Neural progenitor cell (in vitro differentiated cells): ENCODE measurements around the gene PPP4R1.

Experiments
- EZH2 ChIP-seq: fragments of 200-600 bp; sonication (generic); IDR thresholded peaks from 2 replicates; pipeline ENCODE4 v1.6.1; 2017; ENCODE audit warnings: antibody characterized with exemption, mild to moderate bottlenecking, moderate library complexity
- EZH2phosphoT487 ChIP-seq: fragments of 200-600 bp; sonication (generic); IDR thresholded peaks from 2 replicates; pipeline ENCODE4 v1.6.1; 2017; ENCODE audit warnings: antibody characterized with exemption
- TF ChIP-seq, protein P1 (sequence below): fragments of 200-600 bp; sonication (generic); IDR thresholded peaks from 2 replicates; pipeline ENCODE4 v1.5.1; 2017; ENCODE audit warnings: antibody characterized with exemption, mild to moderate bottlenecking

DNA sequence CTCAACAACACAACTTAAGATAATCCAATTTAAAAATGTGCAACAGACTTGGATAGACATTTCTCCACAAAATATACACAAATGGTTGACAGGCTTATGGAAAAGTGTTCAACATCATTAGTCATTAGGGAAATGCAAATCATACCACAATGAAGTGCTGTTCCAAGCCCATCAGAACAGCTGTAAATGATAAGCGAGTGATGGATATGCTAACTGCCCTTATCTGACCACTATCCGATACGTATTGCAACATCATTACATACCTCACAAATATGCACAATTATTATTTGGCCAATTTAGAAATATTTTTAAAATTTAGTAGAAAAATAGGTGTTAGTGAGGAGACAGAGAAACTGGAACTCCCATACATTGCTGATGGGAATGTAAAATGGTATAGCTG, 62.2 kb downstream of the PPP4R1 start:
- TF ChIP-seq, protein P1, sequence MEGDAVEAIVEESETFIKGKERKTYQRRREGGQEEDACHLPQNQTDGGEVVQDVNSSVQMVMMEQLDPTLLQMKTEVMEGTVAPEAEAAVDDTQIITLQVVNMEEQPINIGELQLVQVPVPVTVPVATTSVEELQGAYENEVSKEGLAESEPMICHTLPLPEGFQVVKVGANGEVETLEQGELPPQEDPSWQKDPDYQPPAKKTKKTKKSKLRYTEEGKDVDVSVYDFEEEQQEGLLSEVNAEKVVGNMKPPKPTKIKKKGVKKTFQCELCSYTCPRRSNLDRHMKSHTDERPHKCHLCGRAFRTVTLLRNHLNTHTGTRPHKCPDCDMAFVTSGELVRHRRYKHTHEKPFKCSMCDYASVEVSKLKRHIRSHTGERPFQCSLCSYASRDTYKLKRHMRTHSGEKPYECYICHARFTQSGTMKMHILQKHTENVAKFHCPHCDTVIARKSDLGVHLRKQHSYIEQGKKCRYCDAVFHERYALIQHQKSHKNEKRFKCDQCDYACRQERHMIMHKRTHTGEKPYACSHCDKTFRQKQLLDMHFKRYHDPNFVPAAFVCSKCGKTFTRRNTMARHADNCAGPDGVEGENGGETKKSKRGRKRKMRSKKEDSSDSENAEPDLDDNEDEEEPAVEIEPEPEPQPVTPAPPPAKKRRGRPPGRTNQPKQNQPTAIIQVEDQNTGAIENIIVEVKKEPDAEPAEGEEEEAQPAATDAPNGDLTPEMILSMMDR: no peak
- TF ChIP-seq EZH2 (no peak), EZH2phosphoT487 (no peak)
